ENCODE measurements around the gene MCTP1. TPM values are rescaled to one million over a fixed set of nuclear protein-coding genes. Genes with fewer than 3 reads are reported as not detected.

MCTP1 gene
- total and polyA plus RNA-seq, 10 of the 15 experiments (the other 5 are each of a cell fraction or from before 2014, with no cell fraction given) = 12.6 to 45.9 (median 18.8) TPM

DNA sequence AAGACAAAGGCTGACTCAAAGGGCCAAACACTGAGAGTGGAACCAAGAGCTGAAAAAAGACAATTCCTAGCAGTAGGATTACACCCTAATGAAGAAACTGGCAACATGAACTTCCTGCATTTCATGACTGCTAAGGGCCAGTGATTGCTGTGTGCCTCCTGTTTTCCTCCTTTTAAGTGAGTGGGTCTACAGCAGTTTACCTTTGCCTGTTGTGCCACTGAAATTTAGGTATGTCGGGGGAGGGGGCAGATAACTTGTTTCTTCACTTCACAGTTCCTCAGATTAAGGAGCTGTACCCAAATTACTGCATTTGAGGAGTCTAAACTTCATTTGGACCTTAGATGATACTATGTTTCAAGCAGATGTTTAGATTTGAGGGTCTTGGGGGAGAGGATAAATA lies 191.7 kb downstream of the MCTP1 start (continued):
- TF ChIP-seq, protein P1, sequence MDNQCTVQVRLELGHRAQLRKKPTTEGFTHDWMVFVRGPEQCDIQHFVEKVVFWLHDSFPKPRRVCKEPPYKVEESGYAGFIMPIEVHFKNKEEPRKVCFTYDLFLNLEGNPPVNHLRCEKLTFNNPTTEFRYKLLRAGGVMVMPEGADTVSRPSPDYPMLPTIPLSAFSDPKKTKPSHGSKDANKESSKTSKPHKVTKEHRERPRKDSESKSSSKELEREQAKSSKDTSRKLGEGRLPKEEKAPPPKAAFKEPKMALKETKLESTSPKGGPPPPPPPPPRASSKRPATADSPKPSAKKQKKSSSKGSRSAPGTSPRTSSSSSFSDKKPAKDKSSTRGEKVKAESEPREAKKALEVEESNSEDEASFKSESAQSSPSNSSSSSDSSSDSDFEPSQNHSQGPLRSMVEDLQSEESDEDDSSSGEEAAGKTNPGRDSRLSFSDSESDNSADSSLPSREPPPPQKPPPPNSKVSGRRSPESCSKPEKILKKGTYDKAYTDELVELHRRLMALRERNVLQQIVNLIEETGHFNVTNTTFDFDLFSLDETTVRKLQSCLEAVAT (IDR thresholded peaks at IDR 0.05) = no peak
- TF ChIP-seq PAX8 (IDR thresholded peaks at IDR 0.05) (no peak), CBFB (IDR thresholded peaks at IDR 0.05; ENCODE audit: low read depth) (no peak)
- TF ChIP-seq, protein P2, sequence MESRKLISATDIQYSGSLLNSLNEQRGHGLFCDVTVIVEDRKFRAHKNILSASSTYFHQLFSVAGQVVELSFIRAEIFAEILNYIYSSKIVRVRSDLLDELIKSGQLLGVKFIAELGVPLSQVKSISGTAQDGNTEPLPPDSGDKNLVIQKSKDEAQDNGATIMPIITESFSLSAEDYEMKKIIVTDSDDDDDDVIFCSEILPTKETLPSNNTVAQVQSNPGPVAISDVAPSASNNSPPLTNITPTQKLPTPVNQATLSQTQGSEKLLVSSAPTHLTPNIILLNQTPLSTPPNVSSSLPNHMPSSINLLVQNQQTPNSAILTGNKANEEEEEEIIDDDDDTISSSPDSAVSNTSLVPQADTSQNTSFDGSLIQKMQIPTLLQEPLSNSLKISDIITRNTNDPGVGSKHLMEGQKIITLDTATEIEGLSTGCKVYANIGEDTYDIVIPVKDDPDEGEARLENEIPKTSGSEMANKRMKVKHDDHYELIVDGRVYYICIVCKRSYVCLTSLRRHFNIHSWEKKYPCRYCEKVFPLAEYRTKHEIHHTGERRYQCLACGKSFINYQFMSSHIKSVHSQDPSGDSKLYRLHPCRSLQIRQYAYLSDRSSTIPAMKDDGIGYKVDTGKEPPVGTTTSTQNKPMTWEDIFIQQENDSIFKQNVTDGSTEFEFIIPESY (IDR thresholded peaks at IDR 0.05) = no peak
- TF ChIP-seq, protein P3, sequence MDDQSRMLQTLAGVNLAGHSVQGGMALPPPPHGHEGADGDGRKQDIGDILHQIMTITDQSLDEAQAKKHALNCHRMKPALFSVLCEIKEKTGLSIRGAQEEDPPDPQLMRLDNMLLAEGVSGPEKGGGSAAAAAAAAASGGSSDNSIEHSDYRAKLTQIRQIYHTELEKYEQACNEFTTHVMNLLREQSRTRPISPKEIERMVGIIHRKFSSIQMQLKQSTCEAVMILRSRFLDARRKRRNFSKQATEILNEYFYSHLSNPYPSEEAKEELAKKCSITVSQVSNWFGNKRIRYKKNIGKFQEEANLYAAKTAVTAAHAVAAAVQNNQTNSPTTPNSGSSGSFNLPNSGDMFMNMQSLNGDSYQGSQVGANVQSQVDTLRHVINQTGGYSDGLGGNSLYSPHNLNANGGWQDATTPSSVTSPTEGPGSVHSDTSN (IDR thresholded peaks at IDR 0.05; ENCODE audit: insufficient replicate concordance, low read depth, low read length) = no peak

DNA sequence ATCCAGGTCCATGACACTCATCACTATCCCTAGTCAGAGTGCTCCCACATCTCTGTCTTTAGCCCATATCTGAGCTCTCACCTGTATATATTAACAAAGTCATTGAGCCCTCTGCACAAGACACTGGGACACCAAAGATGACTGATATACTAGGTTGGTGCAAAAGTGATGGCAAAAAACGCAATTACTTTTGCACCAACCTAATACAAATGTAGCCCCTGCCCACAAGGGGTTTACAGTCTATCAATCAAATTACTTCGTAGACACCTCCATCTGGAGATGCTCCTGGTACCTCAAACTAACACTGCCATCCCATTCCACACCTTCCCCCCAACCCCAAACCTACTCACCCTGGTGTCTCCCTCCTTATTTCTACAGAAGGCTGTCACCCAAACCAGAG lies 194.1 kb downstream of the MCTP1 start:
- WGBS (ENCODE audit: insufficient coverage, insufficient replicate concordance, low lambda C conversion rate, missing lambda C conversion rate) = 0% methylated on average over 2 of the region's 2 CpGs
- Histone ChIP-seq H2AFZ (ENCODE audit: control insufficient read depth, low read depth, low read length) (no peak overlapping the region), H3K79me2 (ENCODE audit: control insufficient read depth, insufficient read depth, low read length) (no peaks in the 10 kb centered on the region), H3K27ac (ENCODE audit: control insufficient read depth, insufficient read depth) (no peak overlapping the region), H4K20me1 (ENCODE audit: control insufficient read depth, insufficient read depth) (no peaks in the 10 kb centered on the region), H3K36me3 (ENCODE audit: control insufficient read depth in 2 of 2, insufficient read depth in 2 of 2, low read length in 1 of 2) (no peaks in the 10 kb centered on the region), H3K4me1 (ENCODE audit: control insufficient read depth, insufficient read depth, low read length) (peaks cover 16% of the 10 kb centered on the region), H3K4me3 (no peak overlapping the region), H3K27me3 (replicated peaks in 1 of 2; ENCODE audit: control insufficient read depth in 2 of 2, insufficient read depth in 2 of 2, low read length in 1 of 2) (no peaks in the 10 kb centered on the region), H3K4me2 (ENCODE audit: control insufficient read depth, insufficient read depth) (no peak overlapping the region), H3K9ac (ENCODE audit: control insufficient read depth, insufficient read depth, low read length) (no peak overlapping the region), H3K9me3 (replicated peaks; ENCODE audit: control insufficient read depth, insufficient read depth, low read length) (no peaks in the 10 kb centered on the region)
- RAD21 ChIA-PET (ENCODE audit: unreplicated experiment) = interaction anchor here (1.6 to 1.9 kb wide), 2 partner anchors 12 to 15 kb away, joined by 6 to 8 read pairs; no protein-coding TSS in a partner anchor
- no peak for ATAC-seq
- SMC1A ChIA-PET (ENCODE audit: uncharacterized antibody, unreplicated experiment) = interaction anchor here (1.1 to 2.1 kb wide), 8 partner anchors 11 to 121 kb away, joined by 3 to 9 read pairs (median 5); no protein-coding TSS in a partner anchor
- no peak for FAIRE-seq
- BruUV-seq (replicated peaks) = no TSS peak
- POLR2A ChIA-PET = interaction anchor here (1.1 to 2.2 kb wide), 2 partner anchors 10 to 12 kb away, joined by 3 to 6 read pairs; no protein-coding TSS in a partner anchor
- no peak for DNase-seq (ENCODE audit: low read depth, low spot score)
- intact Hi-C loops (cut with micrococcal nuclease; ENCODE audit: unreplicated experiment) = no loop called here
- in situ Hi-C loops (cut with MboI) = no loop called here
- CTCF ChIA-PET = interaction anchor here (0.6 to 1.4 kb wide), 3 partner anchors 18 to 121 kb away, joined by 3 to 4 read pairs (median 3); no protein-coding TSS in a partner anchor
- TF ChIP-seq NRF1 (conservative IDR thresholded peaks at IDR 0.05; ENCODE audit: low read depth, low read length) (no peak), BMI1 (IDR thresholded peaks at IDR 0.05; ENCODE audit: borderline replicate concordance) (no peak), NFXL1 (IDR thresholded peaks at IDR 0.05; ENCODE audit: borderline replicate concordance) (no peak), EZH2 (IDR thresholded peaks at IDR 0.05; ENCODE audit: borderline replicate concordance, control insufficient read depth, low read depth, low read length) (no peak), ASH2L (IDR thresholded peaks at IDR 0.05; ENCODE audit: borderline replicate concordance, low read depth) (no peak), ESRRA (IDR thresholded peaks at IDR 0.05; ENCODE audit: low read length) (no peak)
- TF ChIP-seq, protein P4, sequence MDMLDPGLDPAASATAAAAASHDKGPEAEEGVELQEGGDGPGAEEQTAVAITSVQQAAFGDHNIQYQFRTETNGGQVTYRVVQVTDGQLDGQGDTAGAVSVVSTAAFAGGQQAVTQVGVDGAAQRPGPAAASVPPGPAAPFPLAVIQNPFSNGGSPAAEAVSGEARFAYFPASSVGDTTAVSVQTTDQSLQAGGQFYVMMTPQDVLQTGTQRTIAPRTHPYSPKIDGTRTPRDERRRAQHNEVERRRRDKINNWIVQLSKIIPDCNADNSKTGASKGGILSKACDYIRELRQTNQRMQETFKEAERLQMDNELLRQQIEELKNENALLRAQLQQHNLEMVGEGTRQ (IDR thresholded peaks at IDR 0.05; ENCODE audit: borderline replicate concordance, low read depth, low read length) = no peak
- TF ChIP-seq, protein P1 (IDR thresholded peaks at IDR 0.05) = no peak
- TF ChIP-seq, protein P2 (IDR thresholded peaks at IDR 0.05) = no peak

Data from GM12878 (cell line).